Left lung (tissue), 10 donors: ENCODE data around the gene DTX1. TPM values are rescaled to one million over a fixed set of nuclear protein-coding genes. Genes with fewer than 3 reads are reported as not detected.

Experiments
- ATAC-seq: fragments of 200-7000 bp; cut with Tn5 transposase; one replicate; pipeline ENCODE4 v1.9.1; 2020; ENCODE audit warnings: moderate library complexity
- DNase-seq, 4 donors: peaks; one replicate each; pipeline ENCODE4 v3.0.0-alpha.2; 2013 to 2020
- H3K27ac ChIP-seq, 2 donors: fragments of 200-600 bp; sonication (generic) in 1 of 2; one replicate each; pipeline versions ENCODE4 v1.5.0 to v1.8.0; 2020 to 2021
- H3K27me3 ChIP-seq, 2 donors: fragments of 200-600 bp; sonication (generic) in 1 of 2; one replicate each; pipeline versions ENCODE4 v1.5.0 to v1.8.0; 2020 to 2021
- H3K36me3 ChIP-seq, 2 donors: fragments of 200-600 bp; sonication (generic) in 1 of 2; one replicate each; pipeline versions ENCODE4 v1.5.0 to v1.8.0; 2020 to 2021
- H3K4me1 ChIP-seq, 2 donors: fragments of 200-600 bp; one replicate each; pipeline ENCODE4 v1.8.0; 2021
- H3K4me3 ChIP-seq, 2 donors: fragments of 200-600 bp; sonication (generic) in 1 of 2; one replicate each; pipeline versions ENCODE4 v1.5.0 to v1.8.0; 2020 to 2021; ENCODE audit warnings: mild to moderate bottlenecking in 1 of 2
- H3K9me3 ChIP-seq, 2 donors: fragments of 200-600 bp; sonication (generic) in 1 of 2; one replicate each; pipeline versions ENCODE4 v1.5.0 to v1.8.0; 2020 to 2021
- CTCF ChIP-seq, 2 donors: fragments of 200-600 bp; sonication (generic) in 1 of 2; IDR thresholded peaks; one replicate each; pipeline versions ENCODE4 v1.5.0 to v1.8.0; 2021; ENCODE audit warnings: antibody characterized with exemption in 2 of 2
- intact Hi-C, 2 donors: fragments of 100-400 bp; cut with DNase I; formaldehyde crosslinking; loops; one replicate each; pipeline versions ENCODE4 v1.11.2 to v1.14.2; 2022
- polyA plus RNA-seq, 6 donors: library from polyadenylated mRNA; unstranded; fragments of 120-200 nt; gene quantifications; one replicate each; pipeline ENCODE4 v1.2.1, GENCODE V29; 2013; ENCODE audit not compliant: insufficient read length in 6 of 6
- total RNA-seq, 2 donors: library from RNA; stranded (reverse); fragmentation: NEBNext Ultra II Directional; extraction: Animal tissue kit (Norgen Biotek cat#: 25700); gene quantifications; one replicate each; pipeline ENCODE4 v1.2.1, GENCODE V29; 2021
- donor health status: DM: no; HTN: yes; CAD: no.
- donor health status: DM: no; HTN: no; CAD: no.

The DTX1 gene
- total and polyA plus RNA-seq, 8 donors = 0.70 to 6.3 (median 4.3) TPM

GRCh38 chr12:113059071-113059595 is 2.6 kb downstream of the DTX1 start:
- H3K4me3 ChIP-seq = no peak overlapping the region
- H3K27ac ChIP-seq = no peak overlapping the region
- peaks cover 29 to 81% of the 10 kb centered on the region in 2 donors for H3K27me3 ChIP-seq
- H3K4me1 ChIP-seq = peaks cover 4 to 13% of the 10 kb centered on the region in 2 donors
- no peak for TF ChIP-seq CTCF (IDR thresholded peaks at IDR 0.05)
- H3K36me3 ChIP-seq = no peaks in the 10 kb centered on the region
- ATAC-seq = no peak
- no peak for DNase-seq
- H3K9me3 ChIP-seq = no peaks in the 10 kb centered on the region
- intact Hi-C loops = no loop called here

- no peak for ATAC-seq
Measured at GRCh38 chr12:113060336-113060960, 3.9 kb downstream of the DTX1 start.

GRCh38 chr12:113061061-113061694 is 4.6 kb downstream of the DTX1 start:
- peaks cover 22 to 80% of the 10 kb centered on the region in 2 donors for H3K27me3 ChIP-seq
- no peak overlapping the region for H3K4me3 ChIP-seq
- no peaks in the 10 kb centered on the region for H3K36me3 ChIP-seq
- ATAC-seq (no peak), DNase-seq (no peak)
- TF ChIP-seq CTCF (IDR thresholded peaks at IDR 0.05) = no peak
- H3K4me1 ChIP-seq = peaks cover 4 to 13% of the 10 kb centered on the region in 2 donors
- H3K9me3 ChIP-seq = no peaks in the 10 kb centered on the region
- intact Hi-C loops = no loop called here
- H3K27ac ChIP-seq = no peak overlapping the region

More at GRCh38 chr12:113060336-113060960, 3.9 kb downstream of the DTX1 start:
- intact Hi-C loops = no loop called here
- no peak for DNase-seq
- Histone ChIP-seq H3K9me3 (no peaks in the 10 kb centered on the region), H3K27me3 (peaks cover 29 to 81% of the 10 kb centered on the region in 2 donors), H3K4me1 (peaks cover 4 to 13% of the 10 kb centered on the region in 2 donors), H3K27ac (no peak overlapping the region), H3K4me3 (no peak overlapping the region), H3K36me3 (no peaks in the 10 kb centered on the region)
- TF ChIP-seq CTCF (IDR thresholded peaks at IDR 0.05) = no peak

- ATAC-seq (no peak), DNase-seq (no peak)
- H3K27me3 ChIP-seq = peaks cover 7 to 64% of the 10 kb centered on the region in 2 donors
- H3K4me3 ChIP-seq = no peak overlapping the region
- no peaks in the 10 kb centered on the region for H3K36me3 ChIP-seq
- no peak overlapping the region for H3K27ac ChIP-seq
- H3K4me1 ChIP-seq = no peaks in the 10 kb centered on the region
- no peaks in the 10 kb centered on the region for H3K9me3 ChIP-seq
- intact Hi-C loops = no loop called here
- no peak for TF ChIP-seq CTCF (IDR thresholded peaks at IDR 0.05)
Measured at GRCh38 chr12:113062502-113063395, 6.2 kb downstream of the DTX1 start.
